Heart right ventricle (tissue), 16 donors: ENCODE results near the gene STX7. TPM values are rescaled to one million over a fixed set of nuclear protein-coding genes. Genes with fewer than 3 reads are reported as not detected.

Source experiments
- ATAC-seq, 8 donors: fragments of 200-7000 bp; cut with Tn5 transposase; one replicate each; pipeline ENCODE4 v1.9.1; 2020; ENCODE audit warnings: mild to moderate bottlenecking in 8 of 8, moderate library complexity in 8 of 8, moderate number of reproducible peaks in 1 of 8
- DNase-seq, 2 donors: peaks; one replicate each; pipeline ENCODE4 v3.0.0-alpha.2; 2020
- H3K27ac ChIP-seq, 10 donors: fragments of 200-600 bp; sonication (generic) in 2 of 10; one replicate each; pipeline versions ENCODE4 v1.5.0 to v1.8.0; 2020 to 2022; ENCODE audit warnings: mild to moderate bottlenecking in 3 of 10
- H3K27me3 ChIP-seq, 7 donors: fragments of 200-600 bp; one replicate each; pipeline ENCODE4 v1.8.0; 2021 to 2022; ENCODE audit warnings: mild to moderate bottlenecking in 2 of 7
- H3K36me3 ChIP-seq, 9 donors: fragments of 200-600 bp; sonication (generic) in 1 of 9; one replicate each; pipeline versions ENCODE4 v1.5.0 to v1.8.0; 2020 to 2022; ENCODE audit warnings: mild to moderate bottlenecking in 2 of 9
- H3K4me1 ChIP-seq, 9 donors: fragments of 200-600 bp; sonication (generic) in 1 of 9; one replicate each; pipeline versions ENCODE4 v1.5.0 to v1.8.0; 2020 to 2022; ENCODE audit warnings: mild to moderate bottlenecking in 4 of 9
- H3K4me3 ChIP-seq, 10 donors: fragments of 200-600 bp; sonication (generic) in 2 of 10; one replicate each; pipeline versions ENCODE4 v1.5.0 to v1.8.0; 2020 to 2022; ENCODE audit warnings: mild to moderate bottlenecking in 7 of 10, moderate library complexity in 2 of 10
- H3K9me3 ChIP-seq, 11 donors: fragments of 200-600 bp in 10 of 11; sonication (generic) in 2 of 11; one replicate each; pipeline versions ENCODE4 v1.5.0 to v1.8.0; 2013 to 2022; ENCODE audit warnings: mild to moderate bottlenecking in 2 of 11, control low read depth in 1 of 11, moderate library complexity in 1 of 11
- WGBS, 2 donors: extraction: QIAGEN DNeasy Blood & Tissue Kit; methylation state at CpG; one replicate each; pipeline ENCODE4 v1.1.7; 2013; ENCODE audit warnings: inconsistent platforms in 1 of 2; 5-methylcytosine and 5-hydroxymethylcytosine counted together
- intact Hi-C, 10 donors: fragments of 100-400 bp; cut with DNase I; formaldehyde crosslinking; loops; one replicate each; pipeline versions ENCODE4 v1.11.1 to v1.14.2; 2022
- polyA plus RNA-seq, 2 donors: library from polyadenylated mRNA; stranded (reverse); fragments of 200-250 nt; gene quantifications; one replicate each; pipeline ENCODE4 v1.2.3, GENCODE V29; 2013
- total RNA-seq, 10 donors: library from RNA; stranded (reverse); fragmentation: NEBNext Ultra II Directional in 3 of 10; extraction: Animal tissue kit (Norgen Biotek cat#: 25700) in 3 of 10; gene quantifications; one replicate each; pipeline versions ENCODE4 v1.2.1 to v1.2.4, GENCODE V29; 2021 to 2023
- TF ChIP-seq, protein P1 (sequence below), 9 donors: fragments of 200-600 bp; sonication (generic) in 2 of 9; IDR thresholded peaks; one replicate each; pipeline versions ENCODE4 v1.5.0 to v1.8.0; 2021 to 2022; ENCODE audit warnings: antibody characterized with exemption in 9 of 9, mild to moderate bottlenecking in 5 of 9, moderate library complexity in 1 of 9
- donor health status: Arrhythmogenic right ventricular cardiomyopathy.
- donor health status: ischemic (EF 13 %, LVEDD 7.1; RV severe dilation, severe dysfunction).
- donor health status: healthy with polysubstance abuse.
- donor health status: DM: no; HTN: yes; CAD: no.
- donor health status: DM: no; HTN: no; CAD: no.
- donor health status: ischemic (EF 25% LVEDD 6.9; RV normal size, moderate dysfunction).
- donor health status: ischemic (EF 25% LVEDD 5.7; RV mildly dilated, moderate dysfunction).
- donor health status: healthy.
- donor health status: DM: yes; HTN: yes; CAD: no.
- donor health status: Ischemic cardiomyopathy.
- donor health status: ischemic (EF 35%, LVEDD 5.7; RV mildly dilated, moderate dysfunction).
- donor health status: nonischemic (EF 11% LVEDD 7.7; RV severe dilation, severe dysfunction).
- donor health status: DM: yes; HTN: yes; CAD: no.
- donor health status: PGD.
- donor health status: ischemic (EF 29% LVEDD 5.4; RV normal size, mild dysfunction).
- donor health status: nonischemic (EF 23%, LVEDD 6.1; RV moderate dilation, normal function).

STX7 gene
- total and polyA plus RNA-seq, 12 donors: 6.4 to 71.4 (median 59.3) TPM

DNA sequence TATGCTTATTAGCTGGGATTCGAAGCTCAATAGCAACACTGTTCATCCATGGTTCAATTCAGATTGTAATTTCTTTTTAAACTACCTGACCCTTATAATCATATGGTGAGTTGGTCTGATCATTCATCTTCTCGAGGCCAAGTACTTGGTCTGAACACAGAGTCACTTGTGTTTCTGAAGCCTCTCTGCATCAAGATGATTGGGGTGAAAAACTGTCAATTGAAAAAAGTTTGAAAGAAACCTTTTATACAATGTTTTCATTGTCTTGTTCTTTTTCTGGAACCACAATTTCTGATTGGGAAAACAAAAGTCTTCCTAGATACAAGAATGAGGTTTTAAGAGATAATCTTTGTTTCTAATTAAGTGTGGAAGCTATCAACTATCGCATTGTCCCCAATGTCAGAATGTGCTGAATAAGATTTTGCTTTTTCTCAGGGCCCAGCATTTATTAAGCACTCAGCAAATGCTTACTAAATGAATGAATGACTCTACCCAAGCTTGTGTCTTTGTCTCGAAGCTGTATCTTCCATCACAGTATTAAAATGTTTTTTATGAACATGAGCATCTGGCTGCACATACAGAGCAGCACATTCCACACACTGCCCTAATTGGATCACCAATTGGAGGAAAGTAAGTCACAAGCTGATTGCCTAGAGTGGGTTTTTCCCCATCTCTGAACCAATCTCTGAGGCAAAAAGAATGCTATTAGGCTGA is 66.6 kb downstream of the STX7 start:
- DNase-seq: no peak
- intact Hi-C loops: no loop called here
- H3K4me1 ChIP-seq: no peaks in the 10 kb centered on the region
- H3K27ac ChIP-seq: no peak overlapping the region
- TF ChIP-seq, protein P1, sequence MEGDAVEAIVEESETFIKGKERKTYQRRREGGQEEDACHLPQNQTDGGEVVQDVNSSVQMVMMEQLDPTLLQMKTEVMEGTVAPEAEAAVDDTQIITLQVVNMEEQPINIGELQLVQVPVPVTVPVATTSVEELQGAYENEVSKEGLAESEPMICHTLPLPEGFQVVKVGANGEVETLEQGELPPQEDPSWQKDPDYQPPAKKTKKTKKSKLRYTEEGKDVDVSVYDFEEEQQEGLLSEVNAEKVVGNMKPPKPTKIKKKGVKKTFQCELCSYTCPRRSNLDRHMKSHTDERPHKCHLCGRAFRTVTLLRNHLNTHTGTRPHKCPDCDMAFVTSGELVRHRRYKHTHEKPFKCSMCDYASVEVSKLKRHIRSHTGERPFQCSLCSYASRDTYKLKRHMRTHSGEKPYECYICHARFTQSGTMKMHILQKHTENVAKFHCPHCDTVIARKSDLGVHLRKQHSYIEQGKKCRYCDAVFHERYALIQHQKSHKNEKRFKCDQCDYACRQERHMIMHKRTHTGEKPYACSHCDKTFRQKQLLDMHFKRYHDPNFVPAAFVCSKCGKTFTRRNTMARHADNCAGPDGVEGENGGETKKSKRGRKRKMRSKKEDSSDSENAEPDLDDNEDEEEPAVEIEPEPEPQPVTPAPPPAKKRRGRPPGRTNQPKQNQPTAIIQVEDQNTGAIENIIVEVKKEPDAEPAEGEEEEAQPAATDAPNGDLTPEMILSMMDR (IDR thresholded peaks at IDR 0.05): no peak
- peaks cover 0 to 23% (median 15%) of the 10 kb centered on the region in 11 donors for H3K9me3 ChIP-seq
- no peak for ATAC-seq
- H3K27me3 ChIP-seq: no peaks in the 10 kb centered on the region
- WGBS, 2 donors: 91 to 94% methylated on average over 4 of the region's 4 CpGs
- no peak overlapping the region for H3K4me3 ChIP-seq
- peaks cover 0 to 29% (median 2%) of the 10 kb centered on the region in 9 donors for H3K36me3 ChIP-seq

DNA sequence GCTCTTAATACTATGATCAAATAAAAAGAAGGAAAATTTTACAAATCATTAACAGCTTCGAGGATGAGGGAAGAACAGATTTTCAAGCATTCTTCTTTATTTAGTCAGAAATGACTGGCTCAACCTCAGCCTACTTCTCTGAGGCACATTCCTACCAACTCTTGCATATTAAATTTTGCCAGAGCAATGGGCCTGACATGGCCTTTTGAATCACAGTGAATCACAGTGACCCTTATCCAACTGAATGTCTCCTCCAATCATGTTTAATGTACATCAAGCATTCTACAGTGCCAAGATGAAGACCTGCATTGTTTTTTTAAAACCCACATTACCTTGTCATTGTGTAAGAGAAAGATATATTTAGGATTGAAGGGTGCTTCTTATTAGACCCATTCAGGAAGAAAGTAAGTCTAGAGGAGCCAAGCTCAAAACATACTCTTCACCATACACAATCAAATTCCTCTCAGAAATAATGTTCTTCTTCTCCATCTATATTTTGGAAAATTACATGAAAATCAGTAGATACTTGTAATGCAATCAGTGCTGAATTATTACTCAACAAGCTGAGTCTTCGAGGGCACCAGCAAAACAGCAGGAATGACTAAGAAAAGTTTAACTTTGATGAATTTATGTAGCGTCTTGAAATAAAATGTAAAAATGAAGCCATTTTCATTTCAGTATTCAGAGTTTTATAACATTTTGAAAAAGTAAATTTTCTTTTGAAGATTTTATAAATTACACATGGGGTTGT is 67.5 kb downstream of the STX7 start:
- TF ChIP-seq, protein P1 (IDR thresholded peaks at IDR 0.05): no peak
- Histone ChIP-seq H3K36me3 (peaks cover 0 to 20% (median 0%) of the 10 kb centered on the region in 9 donors), H3K4me1 (no peaks in the 10 kb centered on the region), H3K4me3 (no peak overlapping the region), H3K27me3 (no peaks in the 10 kb centered on the region), H3K27ac (no peak overlapping the region), H3K9me3 (peaks cover 0 to 28% (median 15%) of the 10 kb centered on the region in 11 donors)
- intact Hi-C loops: no loop called here
- no peak for ATAC-seq
- no peak for DNase-seq
- WGBS, 2 donors: 92 to 94% methylated on average over 3 of the region's 3 CpGs

- intact Hi-C loops: no loop called here
- no peak for DNase-seq
- Histone ChIP-seq H3K27ac (no peak overlapping the region), H3K27me3 (no peaks in the 10 kb centered on the region), H3K36me3 (peaks cover 0 to 5% (median 0%) of the 10 kb centered on the region in 9 donors), H3K9me3 (peaks cover 0 to 28% (median 15%) of the 10 kb centered on the region in 11 donors), H3K4me3 (no peak overlapping the region), H3K4me1 (no peaks in the 10 kb centered on the region)
- no peak for ATAC-seq
- TF ChIP-seq, protein P1 (IDR thresholded peaks at IDR 0.05): no peak
Measured at GRCh38 chr6:132443206-132443605, 69.7 kb downstream of the STX7 start.

- TF ChIP-seq, protein P1 (IDR thresholded peaks at IDR 0.05): no peak
- 77 to 82% methylated on average over 2 of the region's 2 CpGs for WGBS, 2 donors
- no peak overlapping the region for H3K27ac ChIP-seq
- no peaks in the 10 kb centered on the region for H3K36me3 ChIP-seq
- intact Hi-C loops: no loop called here
- ATAC-seq (no peak), DNase-seq (no peak)
- H3K9me3 ChIP-seq: no peaks in the 10 kb centered on the region
- no peak overlapping the region for H3K4me3 ChIP-seq
- H3K4me1 ChIP-seq: no peaks in the 10 kb centered on the region
- H3K27me3 ChIP-seq: no peaks in the 10 kb centered on the region
Measured at GRCh38 chr6:132430110-132430509, 82.8 kb downstream of the STX7 start.
